ENCODE data around the gene CEP44.
"Not testable (repeated sequence)": the region's sequence is repeated elsewhere in the genome, so short reads cannot be mapped to it uniquely, and the experiment has no call there.

Gene CEP44

DNA sequence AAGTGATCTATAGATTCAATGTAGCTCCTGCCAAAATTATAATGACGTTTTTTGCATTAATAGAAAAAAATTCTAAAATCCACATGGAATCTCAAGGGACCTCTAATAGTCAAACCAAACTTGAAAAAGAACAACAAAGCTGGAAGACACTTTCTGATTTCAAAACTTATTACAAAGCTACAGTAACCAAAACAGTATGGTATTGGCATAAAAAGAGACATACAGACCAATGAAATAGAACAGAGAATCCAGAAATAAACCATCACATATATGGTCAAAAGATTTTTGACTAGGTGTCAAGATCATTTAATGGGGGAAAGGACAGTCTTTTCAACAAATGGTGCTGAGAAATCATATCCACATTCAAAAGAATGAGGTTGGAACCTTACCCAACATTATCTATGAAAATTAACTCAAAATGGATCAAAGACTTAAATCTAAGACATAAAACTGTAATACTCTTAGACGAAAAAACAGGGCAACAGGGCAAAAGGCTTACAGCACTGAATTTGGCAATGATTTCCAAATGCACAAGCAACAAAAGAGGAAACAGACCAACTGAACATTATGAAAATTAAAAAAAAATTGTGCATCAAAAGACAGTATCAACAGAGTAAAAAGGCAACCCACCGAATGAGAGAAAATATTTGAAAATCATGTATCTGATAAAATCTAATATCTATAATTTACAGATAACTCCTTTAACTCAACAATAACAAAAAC lies 4.1 kb upstream of the CEP44 start:
- no peak for DNase-seq (ENCODE audit: low read depth)

DNA sequence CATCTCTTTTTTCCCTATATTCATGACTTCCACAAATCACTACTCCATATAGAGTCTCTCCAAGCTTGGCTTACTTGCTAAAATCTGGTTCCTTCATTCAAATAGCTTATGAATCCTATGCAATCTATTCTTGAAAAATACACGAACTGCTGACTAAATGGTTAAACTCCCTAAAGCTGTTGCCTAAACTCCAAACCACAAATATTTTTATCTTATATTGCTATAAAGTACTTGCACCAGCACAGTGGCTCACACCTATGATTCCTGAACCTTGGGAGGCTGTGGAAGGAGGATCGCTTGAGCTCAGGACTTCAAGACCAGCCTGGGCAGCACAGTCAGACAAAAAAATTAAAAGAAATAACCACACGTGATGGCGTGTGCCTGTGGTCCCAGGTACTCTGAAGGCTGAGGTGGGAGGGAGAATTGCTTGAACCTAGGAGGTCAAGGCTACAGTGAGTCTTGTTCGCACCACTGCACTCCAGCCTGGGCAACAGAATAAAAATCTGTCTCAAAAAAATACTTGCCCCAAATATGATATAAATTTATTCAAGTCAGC lies 2.5 kb upstream of the CEP44 start:
- no peak for DNase-seq (ENCODE audit: low read depth)

DNA sequence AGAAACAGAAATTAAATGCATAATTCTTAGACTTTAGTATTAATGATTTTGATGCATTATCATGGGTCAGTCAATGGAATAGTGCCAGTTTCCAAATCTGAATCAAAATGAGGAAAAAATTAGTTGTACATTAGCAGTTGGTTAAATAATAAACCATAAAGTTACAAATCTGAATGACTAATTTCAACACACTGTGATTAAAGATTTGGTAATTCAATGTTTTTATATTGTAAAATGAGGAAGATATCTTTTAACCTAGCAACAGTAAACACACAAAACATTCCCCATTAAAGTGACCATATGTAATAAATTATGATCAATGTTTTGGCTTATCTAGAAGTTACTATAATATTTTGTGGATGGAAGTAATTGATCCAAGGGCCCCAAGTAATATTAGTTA lies 1.8 kb upstream of the CEP44 start:
- DNase-seq (ENCODE audit: low read depth), result no peak

DNA sequence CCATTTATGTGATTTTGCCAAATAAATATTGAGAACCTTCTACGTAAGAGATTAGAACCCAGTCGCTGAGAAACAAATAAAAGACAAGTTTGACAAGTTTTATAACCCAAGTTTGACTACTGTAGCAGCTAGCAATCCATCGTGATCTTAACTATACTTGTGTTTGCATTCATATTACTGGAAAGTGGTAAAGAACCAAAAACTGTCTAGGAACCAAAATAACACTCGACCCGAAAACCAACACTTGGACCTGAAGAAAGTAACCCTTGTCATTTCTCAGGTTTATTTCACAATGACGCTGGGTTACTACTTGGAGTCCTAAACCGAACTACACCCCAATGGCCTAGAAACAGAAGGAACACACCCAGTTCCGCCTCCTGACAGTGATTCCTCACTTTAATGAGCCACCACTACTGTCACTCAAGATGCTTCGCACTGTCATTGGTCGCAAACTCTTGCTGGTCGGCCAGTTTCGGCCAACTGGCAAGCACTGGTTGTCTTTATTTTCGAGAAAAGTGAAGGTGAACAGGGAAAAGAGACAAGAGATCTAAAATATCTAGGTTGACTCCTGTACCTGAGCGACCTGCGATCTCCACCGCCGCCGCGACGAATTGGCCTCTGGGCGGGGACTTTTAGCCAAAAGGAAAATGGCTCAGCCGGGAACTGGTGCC lies 740 bp upstream of the CEP44 start:
- peak; percentile 29 for DNase-seq (ENCODE audit: low read depth)

DNA sequence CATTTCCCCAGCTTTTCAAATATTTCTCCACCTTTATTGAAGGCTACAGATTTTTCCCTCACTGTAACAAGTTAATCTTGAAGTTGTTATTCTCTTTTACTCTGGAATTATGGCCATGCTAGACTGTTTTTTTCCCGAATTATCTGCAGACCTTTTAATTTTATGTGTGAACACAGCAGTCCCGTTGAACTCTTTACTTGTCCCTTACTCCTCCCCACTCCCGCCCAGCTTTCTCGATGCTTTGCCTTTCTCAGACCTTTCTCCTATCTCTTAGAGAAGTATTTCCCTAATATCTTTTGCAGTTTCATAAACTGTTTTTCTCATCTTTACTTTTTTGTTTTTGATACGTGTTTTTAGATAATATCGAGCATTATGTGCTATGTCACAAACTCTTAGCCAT lies 776 bp downstream of the CEP44 start:
- DNase-seq (ENCODE audit: low read depth), result no peak

DNA sequence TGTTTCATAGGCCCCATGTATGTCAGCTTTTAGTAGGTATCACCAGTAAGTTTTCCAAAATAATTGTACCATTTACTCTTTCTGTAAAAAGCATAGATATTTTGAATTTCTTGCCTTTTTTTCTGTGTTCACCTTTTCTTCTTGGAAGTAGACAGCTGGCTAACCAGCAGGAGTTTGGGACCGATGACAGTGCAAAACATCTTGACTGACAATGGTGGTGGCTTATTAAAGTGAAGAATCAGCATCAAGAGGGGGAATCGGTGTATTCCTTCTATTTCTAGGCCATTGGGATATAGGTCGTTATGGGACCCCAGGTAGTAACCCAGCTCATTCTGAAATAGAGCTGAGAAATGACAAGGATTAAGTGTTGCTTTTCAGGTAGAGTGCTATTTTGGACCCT lies 3.2 kb downstream of the CEP44 start:
- no peak for DNase-seq (ENCODE audit: low read depth)

DNA sequence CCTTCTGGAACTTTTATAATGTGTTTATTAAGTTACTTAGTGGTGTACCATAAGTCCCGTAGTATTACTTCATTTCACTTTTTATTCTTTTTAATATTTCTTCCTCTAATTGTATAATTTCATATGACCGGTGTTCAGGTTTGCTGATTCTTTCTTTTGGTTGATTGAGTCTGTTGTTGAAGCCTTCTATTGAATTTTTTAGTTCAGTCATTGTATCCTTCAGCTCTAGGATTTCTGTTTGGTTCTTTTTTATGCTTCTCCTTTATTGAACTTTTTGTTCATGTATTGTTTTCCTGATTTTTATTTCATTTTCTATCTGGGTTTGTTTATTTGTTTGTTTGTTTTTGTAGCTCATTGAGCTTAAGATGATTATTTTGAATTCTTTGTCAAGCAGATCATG lies 8.8 kb downstream of the CEP44 start:
- DNase-seq (ENCODE audit: low read depth), result no peak

DNA sequence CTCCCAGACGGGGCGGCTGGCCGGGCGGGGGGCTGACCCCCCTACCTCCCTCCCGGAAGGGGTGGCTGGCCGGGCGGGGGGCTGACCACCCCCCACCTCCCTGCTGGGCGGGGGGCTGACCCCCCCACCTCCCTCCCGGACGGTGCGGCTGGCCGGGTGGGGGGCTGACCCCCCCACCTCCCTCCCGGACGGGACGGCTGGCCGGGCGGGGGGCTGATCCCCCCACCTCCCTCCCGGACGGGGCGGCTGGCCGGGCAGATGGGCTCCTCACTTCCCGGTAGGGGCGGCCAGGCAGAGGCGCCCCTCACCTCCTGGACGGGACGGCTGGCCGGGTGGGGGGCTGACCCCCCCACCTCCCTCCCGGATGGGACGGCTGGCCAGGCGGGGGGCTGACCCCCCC lies 10.9 kb downstream of the CEP44 start:
- DNase-seq (ENCODE audit: low read depth), result not testable (repeated sequence)

DNA sequence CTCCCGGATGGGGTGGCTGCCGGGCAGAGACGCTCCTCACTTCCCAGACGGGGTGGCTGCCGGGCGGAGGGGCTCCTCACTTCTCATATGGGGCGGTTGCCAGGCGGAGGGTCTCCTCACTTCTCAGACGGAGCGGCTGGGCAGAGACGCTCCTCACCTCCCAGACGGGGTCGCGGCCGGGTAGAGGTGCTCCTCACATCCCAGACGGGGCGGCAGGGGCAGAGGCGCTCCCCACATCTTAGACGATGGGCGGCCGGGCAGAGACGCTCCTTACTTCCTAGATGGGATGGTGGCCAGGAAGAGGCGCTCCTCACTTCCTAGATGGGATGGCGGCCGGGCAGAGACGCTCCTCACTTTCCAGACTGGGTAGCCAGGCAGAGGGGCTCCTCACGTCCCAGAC lies 11.4 kb downstream of the CEP44 start:
- DNase-seq (ENCODE audit: low read depth), result not testable (repeated sequence)

DNA sequence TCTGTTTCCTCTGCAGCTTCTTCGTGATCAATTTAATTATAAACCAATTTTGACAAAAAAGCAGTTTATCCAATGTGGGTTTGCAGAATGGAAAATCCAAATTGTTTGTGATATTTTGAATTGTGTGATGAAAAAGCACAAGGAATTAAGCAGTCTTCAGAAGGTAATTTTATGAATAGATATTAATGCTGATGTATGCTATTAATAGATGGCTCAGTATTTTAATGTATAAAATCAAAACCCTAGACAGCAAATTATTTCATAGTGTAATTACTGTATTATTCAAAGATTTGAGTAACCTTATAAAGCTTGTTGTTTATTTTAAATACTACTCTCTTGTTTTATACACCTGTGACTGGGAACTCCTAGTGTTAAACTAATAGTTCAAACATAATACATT lies 20.0 kb downstream of the CEP44 start:
- DNase-seq (ENCODE audit: low read depth), result no peak

DNA sequence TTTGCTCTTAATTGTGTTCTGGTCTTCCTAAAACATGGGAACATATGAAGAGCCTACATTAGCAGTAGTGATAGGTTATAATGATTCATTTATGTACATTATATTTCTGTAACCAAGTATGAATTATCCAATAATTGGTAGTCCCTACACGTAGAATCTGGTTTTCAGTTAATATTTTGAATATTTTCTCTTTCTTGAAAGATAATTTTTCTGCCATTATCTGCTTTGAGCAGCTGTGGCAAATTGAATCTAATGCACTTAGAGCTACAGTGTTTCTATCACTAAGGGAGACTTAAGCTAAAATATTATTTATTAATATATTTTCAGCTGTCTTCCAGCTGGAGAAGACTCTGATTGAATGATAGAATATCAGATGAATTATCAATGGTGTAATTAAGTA lies 21.0 kb downstream of the CEP44 start:
- DNase-seq (ENCODE audit: low read depth), result no peak

DNA sequence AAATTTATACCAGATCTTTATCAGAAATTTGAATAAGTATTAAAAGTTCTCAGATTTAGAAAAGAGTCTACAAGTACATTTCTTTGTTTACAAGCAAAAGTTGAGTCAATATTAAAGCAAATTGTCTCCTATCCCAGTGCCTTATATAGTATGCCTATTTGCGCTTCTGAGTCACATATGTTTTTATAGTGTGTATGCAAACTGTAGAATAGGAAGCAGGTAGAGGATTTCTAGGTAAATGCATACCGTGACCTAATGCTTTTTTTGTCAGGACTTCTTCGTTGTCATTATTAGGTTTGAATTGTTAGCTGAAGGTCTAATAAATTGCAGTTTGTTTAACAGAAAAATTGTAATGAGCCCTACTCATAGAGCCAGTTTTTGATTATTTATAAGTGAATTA lies 22.2 kb downstream of the CEP44 start:
- DNase-seq (ENCODE audit: low read depth), result no peak

DNA sequence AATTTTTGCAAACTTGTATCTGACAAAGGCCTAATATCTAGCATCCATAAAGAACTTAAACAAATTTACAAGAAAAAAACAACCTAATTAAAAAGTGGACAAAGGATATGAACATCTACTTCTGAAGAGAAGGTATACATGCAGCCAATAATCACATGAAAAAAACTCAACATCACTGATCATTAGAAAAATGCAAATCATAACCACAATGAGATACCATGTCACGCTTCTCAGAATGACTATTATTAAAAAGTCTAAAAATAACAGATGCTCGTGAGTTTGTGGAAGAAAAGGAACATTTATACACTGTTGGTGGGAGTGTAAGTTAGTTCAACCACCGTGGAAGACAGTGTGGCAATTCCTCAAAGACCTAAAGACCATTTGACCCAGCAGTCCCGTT lies 24.0 kb downstream of the CEP44 start:
- no peak for DNase-seq (ENCODE audit: low read depth)

DNA sequence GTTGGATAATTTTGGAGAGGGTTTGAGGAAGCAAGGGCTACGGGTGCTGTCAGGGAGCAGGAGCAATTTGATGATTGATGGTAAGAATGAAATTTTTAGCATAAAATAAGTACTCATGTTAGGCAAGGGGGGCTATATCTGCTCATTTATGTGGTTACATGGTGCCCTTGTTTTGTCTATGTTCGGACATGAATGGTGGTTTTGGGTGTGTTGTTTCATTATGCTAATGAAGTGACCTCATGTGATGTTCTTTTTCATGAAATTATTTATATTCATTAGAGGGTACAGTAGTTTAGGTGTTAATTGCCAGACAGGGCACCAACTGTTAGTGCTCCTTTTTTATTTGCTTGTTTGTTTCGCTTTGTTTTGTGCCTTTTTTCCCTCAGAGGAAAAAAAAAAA lies 29.3 kb downstream of the CEP44 start:
- no peak for DNase-seq (ENCODE audit: low read depth)

DNA sequence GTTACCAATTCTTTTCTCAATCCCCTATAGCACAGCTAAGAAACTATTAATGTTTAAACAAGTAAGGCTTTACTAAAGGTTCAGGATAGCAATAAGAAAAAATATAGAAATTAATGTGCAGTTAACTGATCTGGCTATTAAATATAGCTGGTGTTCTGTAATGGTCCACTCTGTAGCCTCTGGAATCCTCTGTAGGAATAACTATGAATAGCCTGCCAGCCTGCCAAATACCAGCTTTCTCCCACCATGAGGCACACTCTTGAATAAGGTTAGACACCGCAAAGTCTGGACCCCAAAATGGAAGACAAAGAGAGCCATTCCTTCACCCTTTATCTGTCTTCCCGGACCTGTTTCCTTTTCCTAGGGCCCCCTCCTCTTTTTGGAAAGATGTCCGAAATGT lies 30.6 kb downstream of the CEP44 start:
- no peak for DNase-seq (ENCODE audit: low read depth)

DNA sequence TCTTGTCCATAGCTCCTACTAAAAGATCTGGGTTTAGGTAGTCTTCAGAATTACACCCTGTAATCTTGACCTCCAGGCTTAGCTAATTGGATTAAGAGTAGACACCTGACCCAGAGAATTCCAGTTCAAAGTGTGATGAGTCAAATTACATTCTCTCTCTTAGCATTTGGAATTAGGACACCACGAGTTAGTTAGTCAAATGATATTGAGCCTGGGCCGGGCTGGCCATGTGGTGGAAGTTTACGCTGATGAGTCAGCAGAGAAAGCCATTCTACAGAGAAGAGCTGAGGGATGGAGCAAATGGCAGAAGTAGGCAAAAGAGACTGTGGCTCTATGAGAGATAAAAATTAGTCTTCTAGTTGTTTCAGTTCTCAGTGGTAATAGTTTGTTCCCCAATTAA lies 31.1 kb downstream of the CEP44 start:
- DNase-seq (ENCODE audit: low read depth), result no peak

DNA sequence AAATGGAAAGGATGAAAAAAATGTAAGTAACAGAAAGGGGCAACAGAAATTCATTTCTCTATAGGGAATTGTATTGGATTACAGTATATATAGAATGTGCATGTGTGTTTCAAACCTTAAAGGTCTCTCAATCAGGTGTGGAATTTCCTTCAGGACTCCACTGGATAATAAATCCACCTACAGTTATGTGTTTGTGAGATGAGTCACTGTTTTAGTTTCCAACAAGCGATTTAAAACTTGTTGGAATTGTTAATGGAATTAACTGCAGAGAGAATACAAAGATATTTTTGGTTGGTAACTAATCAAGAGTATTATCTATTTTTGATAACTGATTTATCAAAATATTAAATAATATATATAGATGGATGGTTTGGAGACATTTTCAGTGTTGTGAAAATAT lies 32.8 kb downstream of the CEP44 start:
- DNase-seq (ENCODE audit: low read depth), result no peak

DNA sequence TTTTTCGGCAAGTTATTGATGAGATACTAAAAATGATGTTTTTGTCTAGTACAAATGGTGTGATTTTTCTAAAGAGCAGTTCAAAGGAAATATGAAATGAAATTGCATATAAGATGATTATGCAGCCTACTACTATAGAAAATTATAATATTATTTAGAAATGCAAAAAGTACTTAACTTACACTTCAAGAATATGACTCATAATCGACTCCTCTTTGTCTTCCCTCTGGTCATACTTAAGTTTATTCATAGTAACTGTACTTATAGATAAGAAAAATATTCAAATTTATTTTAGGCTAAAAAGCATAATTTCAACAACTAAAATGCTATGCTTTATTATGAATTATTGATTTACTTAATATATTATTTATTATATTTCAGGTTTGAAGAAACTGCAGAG lies 33.2 kb downstream of the CEP44 start:
- DNase-seq (ENCODE audit: low read depth), result no peak

DNA sequence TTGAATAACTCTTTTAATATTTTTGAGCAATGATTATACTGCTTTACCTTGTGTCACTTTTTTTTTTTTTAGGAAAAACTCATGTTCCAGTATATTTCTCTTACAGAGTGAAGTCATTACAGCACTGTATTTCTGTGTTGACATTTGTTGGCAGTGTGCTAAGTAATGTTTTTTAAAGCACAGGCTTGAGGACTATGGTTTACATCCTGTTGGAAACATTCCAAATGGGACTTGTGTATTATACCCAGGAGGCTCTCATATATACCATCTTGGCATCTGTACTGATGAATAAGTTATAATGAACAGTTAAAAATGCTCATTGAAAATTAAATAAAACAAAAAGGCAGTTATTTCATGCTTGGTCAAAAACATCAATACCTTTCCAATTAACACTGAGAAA lies 33.8 kb downstream of the CEP44 start:
- DNase-seq (ENCODE audit: low read depth), result no peak

DNA sequence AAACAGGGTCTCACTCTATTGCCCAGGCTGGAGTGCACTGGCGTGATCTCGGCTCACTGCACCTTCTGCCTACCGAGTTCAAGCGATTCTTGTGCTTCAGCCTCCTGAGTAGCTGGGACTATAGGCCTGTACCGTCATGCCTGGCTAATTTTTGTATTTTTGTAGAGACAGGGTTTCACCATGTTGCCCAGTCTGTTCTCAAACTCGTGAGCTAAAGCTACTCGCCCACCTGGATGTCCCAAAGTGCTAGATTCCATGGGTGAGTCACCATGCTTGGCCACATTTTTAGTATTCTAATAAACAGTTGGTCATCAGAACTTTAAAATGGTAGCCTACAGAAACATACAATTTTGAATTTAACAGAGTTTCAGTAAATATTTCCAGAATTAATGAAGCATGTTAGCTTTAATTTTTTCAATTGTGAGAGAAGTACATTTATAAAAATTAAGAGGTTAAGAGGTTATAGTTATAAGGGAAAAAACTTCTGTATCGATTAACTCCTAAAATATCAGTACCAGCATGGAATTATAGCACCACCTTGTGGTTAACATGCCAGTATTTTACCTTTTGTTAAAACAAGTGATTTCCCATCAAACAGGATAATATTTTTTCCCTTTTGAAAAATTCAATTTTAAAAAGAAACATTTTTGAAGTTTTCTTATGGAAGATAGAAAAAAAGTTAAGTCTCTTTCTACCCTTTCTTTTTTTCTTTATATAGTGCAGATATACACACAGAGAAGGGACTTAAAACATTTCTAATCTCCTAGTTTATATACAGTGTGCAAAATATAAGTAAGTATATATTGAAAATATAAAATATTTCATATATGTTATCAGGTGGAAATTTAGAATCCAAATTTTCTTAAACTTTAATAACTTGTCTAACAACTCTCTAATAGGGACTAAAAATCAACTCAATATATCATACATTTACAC lies 35.4 kb downstream of the CEP44 start:
- DNase-seq (ENCODE audit: low read depth), result no peak

DNA sequence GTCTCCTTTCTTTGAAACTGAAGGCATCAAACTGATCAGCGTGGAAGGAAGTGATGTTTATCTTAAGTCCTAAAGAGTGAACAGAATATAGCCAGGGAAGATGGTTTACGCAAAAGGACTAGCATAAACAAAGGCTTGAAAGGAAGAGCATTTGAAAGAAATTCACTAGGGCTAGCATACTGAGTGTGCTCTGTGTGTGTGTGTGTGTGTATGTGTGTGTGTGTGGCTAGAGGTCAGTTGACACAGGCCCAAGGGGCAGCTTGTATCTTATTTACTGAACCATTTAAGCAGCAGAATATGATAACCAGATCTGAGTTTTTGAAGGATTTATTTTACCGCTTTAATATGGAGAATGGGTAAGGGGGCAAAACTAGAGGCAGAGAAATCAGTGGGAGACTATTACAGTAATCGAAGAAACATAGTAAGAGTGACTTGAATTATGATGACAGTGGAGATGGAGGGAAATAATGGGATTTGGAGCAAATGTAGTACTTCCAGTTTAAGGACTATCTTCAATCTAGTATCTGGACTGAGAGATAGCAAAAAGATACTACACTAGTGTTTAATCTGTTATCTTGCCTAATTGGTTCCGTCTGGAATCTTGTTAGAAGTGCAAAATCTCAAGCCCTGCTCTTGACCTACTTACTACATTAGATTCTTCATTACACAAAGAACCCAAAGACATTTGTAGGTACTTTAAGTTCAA lies 36.9 kb downstream of the CEP44 start:
- no peak for DNase-seq (ENCODE audit: low read depth)

DNA sequence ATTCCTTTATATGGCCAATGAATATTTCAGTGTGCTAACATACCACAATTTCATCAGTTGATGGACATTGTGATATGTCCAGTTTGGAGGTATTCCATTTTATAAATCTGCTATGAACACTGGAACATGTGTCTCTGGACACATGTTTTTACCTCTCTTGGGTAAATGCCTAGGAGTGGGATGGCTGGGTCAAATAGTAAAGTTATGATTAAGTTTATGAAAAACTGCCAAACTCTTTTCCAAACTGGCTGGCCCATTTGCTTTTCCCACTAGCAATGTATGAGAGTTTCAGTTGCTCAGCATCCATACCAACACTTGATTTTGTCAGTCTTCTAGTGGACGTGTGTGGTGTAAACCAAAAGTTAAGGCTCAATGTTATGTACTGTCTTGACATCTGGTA lies 40.5 kb downstream of the CEP44 start:
- DNase-seq (ENCODE audit: low read depth), result no peak
